Smooth muscle cell (in vitro differentiated cells): ENCODE measurements around the gene PTPN1. TPM values are rescaled to one million over a fixed set of nuclear protein-coding genes. Genes with fewer than 3 reads are reported as not detected.
A peak's percentile ranks its signal among the peaks of the same experiment; 100 is the strongest.

Source experiments
- DNase-seq: peaks from one replicate; lab custom pipeline; 2025; ENCODE audit not compliant: unreplicated experiment; lab: John Stamatoyannopoulos, UW
- H2AFZ ChIP-seq: fragments of 200-600 bp; sonication (generic); 2 replicates; pipeline ENCODE4 v1.6.0; 2016; ENCODE audit warnings: antibody characterized with exemption, low read depth, mild to moderate bottlenecking
- H3F3A ChIP-seq: fragments of 200-600 bp; sonication (generic); 2 replicates; pipeline ENCODE4 v1.6.0; 2017; ENCODE audit warnings: antibody characterized with exemption, low read depth
- H3K27ac ChIP-seq: fragments of 200-600 bp; sonication (generic); 2 replicates; pipeline ENCODE4 v1.5.1; 2016; ENCODE audit warnings: low read depth, mild to moderate bottlenecking
- H3K27me3 ChIP-seq: fragments of 200-600 bp; sonication (generic); 2 replicates; pipeline ENCODE4 v1.6.1; 2016; ENCODE audit warnings: low read depth, mild to moderate bottlenecking
- H3K36me3 ChIP-seq: fragments of 200-600 bp; sonication (generic); 2 replicates; pipeline ENCODE4 v1.5.1; 2016; ENCODE audit warnings: low read depth
- H3K4me1 ChIP-seq: fragments of 200-600 bp; sonication (generic); 2 replicates; pipeline ENCODE4 v1.5.1; 2016; ENCODE audit warnings: low read depth
- H3K4me2 ChIP-seq: fragments of 200-600 bp; sonication (generic); 2 replicates; pipeline ENCODE4 v1.6.0; 2016; ENCODE audit warnings: mild to moderate bottlenecking
- H3K4me3 ChIP-seq: fragments of 200-600 bp; sonication (generic); 2 replicates; pipeline ENCODE4 v1.5.1; 2016; ENCODE audit warnings: mild to moderate bottlenecking
- H3K79me2 ChIP-seq: fragments of 200-600 bp; sonication (generic); 2 replicates; pipeline ENCODE4 v1.6.0; 2016; ENCODE audit warnings: low read depth, mild to moderate bottlenecking
- H3K9ac ChIP-seq: fragments of 200-600 bp; sonication (generic); 2 replicates; pipeline ENCODE4 v1.6.0; 2016; ENCODE audit warnings: low read depth
- H3K9me3 ChIP-seq: fragments of 200-600 bp; sonication (generic); replicated peaks from 2 replicates; pipeline ENCODE4 v1.5.1; 2016; ENCODE audit warnings: low read depth
- H4K20me1 ChIP-seq: fragments of 200-600 bp; sonication (generic); 2 replicates; pipeline ENCODE4 v1.6.0; 2016; ENCODE audit warnings: low read depth
- CTCF ChIP-seq: fragments of 200-600 bp; sonication (generic); IDR thresholded peaks from 2 replicates; pipeline ENCODE4 v1.5.1; 2017; ENCODE audit warnings: borderline replicate concordance, mild to moderate bottlenecking, antibody characterized with exemption; ENCODE audit not compliant: insufficient read depth, poor library complexity, severe bottlenecking
- WGBS: methylation state at CpG from one replicate; pipeline ENCODE4 v1.1.7; 2016; ENCODE audit warnings: low lambda C conversion rate; 5-methylcytosine and 5-hydroxymethylcytosine counted together
- polyA plus RNA-seq: library from polyadenylated mRNA; unstranded; fragments of >200 nt; fragmentation: Nextera tagmentation; extraction: Ambion mirVana; gene quantifications from 2 replicates; pipeline ENCODE4 v1.2.1, GENCODE V29; 2016
- total RNA-seq: library from RNA; depleted of rRNA; stranded (reverse); fragments of >200 nt; gene quantifications from 2 replicates; pipeline ENCODE4 v1.2.3, GENCODE V29; 2014

PTPN1 gene
- total and polyA plus RNA-seq, 2 experiments from 2014 or later, result 16.1 to 28.9 TPM

- no peaks in the 10 kb centered on the region for H3K36me3 ChIP-seq
- no peaks in the 10 kb centered on the region for H3K9me3 ChIP-seq
- H3K4me2 ChIP-seq, result peak overlapping the region; percentile 70
- peak overlapping the region; percentile 74 for H3K9ac ChIP-seq
- H3K27me3 ChIP-seq, result no peaks in the 10 kb centered on the region
- H3K4me3 ChIP-seq, result no peak overlapping the region
- peaks cover 20% of the 10 kb centered on the region for H3K4me1 ChIP-seq
- H3K27ac ChIP-seq, result peak overlapping the region; percentile 98
- H4K20me1 ChIP-seq, result peaks cover 30% of the 10 kb centered on the region
- H2AFZ ChIP-seq, result no peak overlapping the region
- WGBS, result 68% methylated on average over 8 of the region's 8 CpGs
- peaks cover 20% of the 10 kb centered on the region for H3F3A ChIP-seq
- peaks cover 59% of the 10 kb centered on the region for H3K79me2 ChIP-seq
- TF ChIP-seq CTCF, result no peak
- DNase-seq, result no peak
Observed at GRCh38 chr20:50559856-50560638, 49.9 kb downstream of the PTPN1 start.

DNA sequence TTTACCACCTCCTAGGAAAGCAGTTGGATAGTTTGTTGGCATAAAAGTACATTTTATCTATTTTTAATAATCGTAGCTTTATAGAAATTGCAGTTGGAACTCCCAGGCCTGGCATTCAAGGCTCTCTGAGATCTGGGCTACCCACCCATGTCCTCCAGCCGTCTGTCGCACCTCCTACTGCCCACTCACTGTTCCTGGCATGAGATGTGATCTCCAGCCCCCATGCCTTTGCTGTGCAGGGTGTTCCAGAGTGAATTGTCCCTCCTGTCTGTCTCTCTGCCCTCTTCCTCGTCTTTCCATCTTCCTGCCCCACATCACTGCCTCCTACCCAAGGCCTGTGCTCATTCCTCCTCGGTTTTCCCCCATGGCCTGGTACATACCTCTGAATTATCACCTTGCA lies 50.7 kb downstream of the PTPN1 start:
- no peak for DNase-seq
- Histone ChIP-seq H3K9ac (peak overlapping the region; percentile 74), H3K79me2 (peaks cover 59% of the 10 kb centered on the region), H3K4me3 (peak overlapping the region; percentile 7), H2AFZ (no peak overlapping the region), H3K4me2 (peak overlapping the region; percentile 70), H3K9me3 (no peaks in the 10 kb centered on the region), H3F3A (peaks cover 20% of the 10 kb centered on the region), H3K27me3 (no peaks in the 10 kb centered on the region), H4K20me1 (peaks cover 26% of the 10 kb centered on the region), H3K27ac (peak overlapping the region; percentile 98), H3K4me1 (peaks cover 20% of the 10 kb centered on the region), H3K36me3 (no peaks in the 10 kb centered on the region)
- TF ChIP-seq CTCF, result no peak
- 40% methylated on average over 5 of the region's 5 CpGs for WGBS

GRCh38 chr20:50561379-50562078 lies 51.3 kb downstream of the PTPN1 start:
- no peaks in the 10 kb centered on the region for H3K9me3 ChIP-seq
- H3K9ac ChIP-seq, result peak overlapping the region; percentile 74
- H4K20me1 ChIP-seq, result peaks cover 22% of the 10 kb centered on the region
- H3K27ac ChIP-seq, result peak overlapping the region; percentile 98
- peaks cover 20% of the 10 kb centered on the region for H3K4me1 ChIP-seq
- WGBS, result 12% methylated on average over 17 of the region's 17 CpGs
- H3K4me2 ChIP-seq, result peak overlapping the region; percentile 77
- DNase-seq, result peak; percentile 42
- no peaks in the 10 kb centered on the region for H3K27me3 ChIP-seq
- no peak overlapping the region for H2AFZ ChIP-seq
- H3K36me3 ChIP-seq, result no peaks in the 10 kb centered on the region
- H3K4me3 ChIP-seq, result peak overlapping the region; percentile 7
- H3K79me2 ChIP-seq, result peaks cover 59% of the 10 kb centered on the region
- peaks cover 20% of the 10 kb centered on the region for H3F3A ChIP-seq
- no peak for TF ChIP-seq CTCF
